Colon (tissue), 2 donors: ENCODE results near the gene KAT6B.

ENCODE experiments used
- FAIRE-seq: peaks from 2 replicates; lab custom pipeline; 2012; peaks lifted over from hg19 to GRCh38; lab: Jason Lieb, UNC
- donor health status: control.
- donor health status: control.

KAT6B gene

GRCh38 chr10:75018251-75018650 is 191.9 kb downstream of the KAT6B start:
- FAIRE-seq = no peak

GRCh38 chr10:75018686-75019307 is 192.4 kb downstream of the KAT6B start:
- no peak for FAIRE-seq

- FAIRE-seq = no peak
Observed at GRCh38 chr10:75019370-75019769, 193.0 kb downstream of the KAT6B start.

- no peak for FAIRE-seq
Observed at GRCh38 chr10:75020168-75020567, 193.8 kb downstream of the KAT6B start.

- no peak for FAIRE-seq
Observed at GRCh38 chr10:75021379-75022249, 195.2 kb downstream of the KAT6B start.

- FAIRE-seq = no peak
Observed at GRCh38 chr10:75023074-75023473, 196.7 kb downstream of the KAT6B start.

- FAIRE-seq = no peak
Observed at GRCh38 chr10:75024971-75025523, 198.6 kb downstream of the KAT6B start.

- FAIRE-seq = no peak
Observed at GRCh38 chr10:75028049-75028448, 201.6 kb downstream of the KAT6B start.

GRCh38 chr10:75028748-75029147 is 202.3 kb downstream of the KAT6B start:
- no peak for FAIRE-seq

GRCh38 chr10:75029420-75029819 is 203.0 kb downstream of the KAT6B start:
- FAIRE-seq = no peak

- FAIRE-seq = no peak
Observed at GRCh38 chr10:75029857-75030256, 203.5 kb downstream of the KAT6B start.

GRCh38 chr10:75030371-75030770 is 204.0 kb downstream of the KAT6B start:
- no peak for FAIRE-seq

GRCh38 chr10:75032119-75032518 is 205.7 kb downstream of the KAT6B start:
- no peak for FAIRE-seq

- no peak for FAIRE-seq
Observed at GRCh38 chr10:75032813-75033212, 206.4 kb downstream of the KAT6B start.

- no peak for FAIRE-seq
Observed at GRCh38 chr10:75033399-75034130, 207.2 kb downstream of the KAT6B start.

- FAIRE-seq = no peak
Observed at GRCh38 chr10:75034131-75034512, 207.7 kb downstream of the KAT6B start.

GRCh38 chr10:75034714-75035258 is 208.4 kb downstream of the KAT6B start:
- FAIRE-seq = no peak

GRCh38 chr10:75035975-75036708 is 209.7 kb downstream of the KAT6B start:
- no peak for FAIRE-seq

GRCh38 chr10:75037171-75038153 is 211.1 kb downstream of the KAT6B start:
- FAIRE-seq = no peak

- no peak for FAIRE-seq
Observed at GRCh38 chr10:75038335-75038734, 211.9 kb downstream of the KAT6B start.
